Fibroblast of gingiva (primary cell): Measurements from ENCODE around the gene ZNF665.
"Not testable (repeated sequence)": the region's sequence is repeated elsewhere in the genome, so short reads cannot be mapped to it uniquely, and the experiment has no call there.

ENCODE experiments used
- DNase-seq: peaks from one replicate; pipeline ENCODE4 v3.0.0-alpha.2; 2011; ENCODE audit warnings: low read depth

Gene ZNF665

DNA sequence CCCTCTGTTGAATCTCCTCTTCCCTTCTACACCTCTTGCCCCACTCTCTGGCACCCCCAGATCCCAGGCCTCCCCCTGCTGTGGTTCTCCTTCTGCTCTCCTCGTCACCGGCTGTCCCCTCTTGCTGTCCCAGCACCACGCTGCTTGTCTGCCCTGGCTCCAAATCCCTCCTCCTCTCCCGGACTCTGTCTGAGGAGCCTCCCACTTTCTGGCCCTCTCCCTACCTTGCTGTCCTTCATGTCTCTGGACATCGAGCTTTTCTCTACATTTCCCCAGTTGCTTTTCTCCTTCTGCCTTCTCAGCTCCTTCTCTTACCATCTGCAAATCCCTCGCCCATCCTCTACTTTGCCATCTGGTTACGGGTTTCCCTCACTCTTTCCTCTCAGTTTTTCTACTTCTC is 35.5 kb downstream of the ZNF665 start:
- peak; percentile 3 for DNase-seq

DNA sequence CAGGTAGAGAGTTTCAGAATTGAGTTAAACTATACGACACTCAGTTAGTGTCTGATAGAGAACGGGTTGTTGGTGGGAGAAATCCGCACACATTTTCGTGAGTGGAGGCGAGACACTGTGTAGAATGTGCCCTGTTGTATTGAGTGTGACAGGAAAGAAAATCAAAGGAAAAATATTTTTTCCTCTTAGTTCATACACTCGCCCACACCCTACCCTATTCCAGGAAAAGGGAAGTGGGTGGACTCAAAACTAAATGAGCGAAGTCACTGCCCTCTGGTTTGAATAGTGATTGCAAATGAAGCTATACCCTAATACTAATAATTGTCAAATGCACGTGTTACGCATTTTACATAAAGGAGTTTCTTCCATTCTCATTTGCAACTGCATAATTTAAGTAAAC is 36.3 kb downstream of the ZNF665 start:
- no peak for DNase-seq

DNA sequence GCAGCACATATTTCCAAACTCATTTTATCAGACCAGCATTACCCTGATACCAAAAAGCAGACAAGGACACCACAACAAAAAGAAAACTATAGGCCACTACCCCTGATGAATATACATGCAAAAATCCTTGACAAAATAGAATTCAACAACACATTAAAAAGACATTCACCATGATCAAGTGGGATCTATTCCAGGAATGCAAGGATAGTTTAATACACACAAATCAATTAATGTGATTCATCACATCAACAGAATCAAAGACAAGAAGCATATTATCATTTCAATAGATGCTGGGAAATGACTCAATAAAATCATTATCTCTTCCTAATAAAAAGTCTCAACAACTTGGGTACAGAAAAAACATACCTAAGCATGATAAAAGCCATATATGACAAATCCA is 45.5 kb downstream of the ZNF665 start:
- no peak for DNase-seq

DNA sequence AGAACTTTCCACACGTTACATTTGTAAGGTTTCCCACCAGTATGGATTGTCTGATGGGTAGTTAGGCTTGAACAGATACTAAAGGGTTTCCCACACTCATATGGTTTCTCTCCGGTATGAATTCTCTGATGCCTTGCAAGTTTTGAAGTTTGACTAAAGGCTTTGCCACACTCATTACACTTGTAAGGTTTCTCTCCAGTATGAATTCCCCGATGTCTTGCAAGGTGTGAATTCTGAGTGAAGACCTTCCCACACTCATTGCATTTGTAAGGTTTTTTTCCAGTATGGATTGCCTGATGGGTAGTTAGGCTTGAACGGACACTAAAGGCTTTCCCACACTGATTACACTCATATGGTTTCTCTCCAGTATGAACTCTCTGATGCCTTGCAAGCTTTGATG is 52.8 kb downstream of the ZNF665 start:
- no peak for DNase-seq

DNA sequence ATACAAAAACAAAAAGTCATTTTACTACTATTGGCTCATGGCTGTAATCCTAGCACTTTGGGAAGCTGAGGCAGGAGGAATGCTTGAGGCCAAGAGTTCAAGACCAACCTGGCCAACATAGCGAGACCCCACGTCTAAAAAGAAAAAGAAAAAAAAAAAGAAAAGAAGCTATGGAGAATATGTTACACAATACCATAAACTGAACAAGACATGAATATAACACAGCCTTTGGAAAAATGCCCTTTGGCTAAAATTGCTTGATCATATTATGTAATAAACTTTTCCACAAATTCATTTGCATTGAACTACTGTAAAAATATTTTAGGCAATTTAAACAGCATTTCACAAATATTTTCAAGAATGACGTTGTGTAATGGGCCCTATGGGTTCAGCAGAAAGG is 56.7 kb downstream of the ZNF665 start:
- DNase-seq, result no peak

DNA sequence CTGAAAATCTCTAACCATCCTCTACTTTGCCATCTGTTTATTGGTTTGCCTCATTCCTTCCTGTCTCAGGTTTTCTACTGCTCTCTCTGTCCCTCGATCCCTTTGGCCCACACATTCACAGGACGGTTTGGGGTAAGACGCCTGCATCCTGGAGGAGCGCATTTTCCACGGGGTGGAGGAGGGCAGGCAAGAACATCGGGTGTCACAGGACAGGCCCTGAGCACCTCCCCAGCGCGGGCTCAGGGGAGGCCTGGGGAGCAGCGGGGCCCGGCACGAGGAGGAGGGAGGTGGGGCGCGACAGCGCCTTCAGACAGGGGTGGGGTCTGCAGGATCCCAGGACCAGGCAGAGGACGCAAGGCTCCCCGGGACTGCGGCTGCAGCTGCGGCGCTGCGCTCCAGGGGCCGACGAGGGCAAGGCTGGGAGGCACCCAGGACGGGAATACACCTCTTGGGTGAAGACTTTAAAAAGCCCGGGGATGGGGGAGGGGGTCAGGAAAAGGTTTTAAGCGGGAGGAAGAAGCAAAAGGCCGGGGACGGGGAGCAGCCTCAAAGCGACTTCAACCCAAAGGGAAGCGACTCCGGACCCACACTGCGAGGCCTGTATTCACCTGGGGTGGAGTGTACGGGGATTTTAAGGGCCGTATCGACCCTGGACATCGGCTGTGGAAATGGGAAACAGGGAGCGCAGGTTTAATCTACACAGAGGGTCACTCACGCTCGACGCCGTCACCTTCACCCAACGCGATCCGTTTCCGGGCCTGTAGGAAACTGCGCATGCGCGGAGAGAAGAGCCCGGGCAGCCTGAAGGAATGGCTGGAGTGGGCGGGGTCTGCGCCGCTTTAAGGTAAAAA is 60.8 kb downstream of the ZNF665 start, which contains the start of gene ZNF415:
ZNF415 (minus strand) TSS at position 770 of the 851 bp plus-strand sequence. CDS start 10,234 bp downstream, outside the sequence.
- DNase-seq, result peak; percentile 65

DNA sequence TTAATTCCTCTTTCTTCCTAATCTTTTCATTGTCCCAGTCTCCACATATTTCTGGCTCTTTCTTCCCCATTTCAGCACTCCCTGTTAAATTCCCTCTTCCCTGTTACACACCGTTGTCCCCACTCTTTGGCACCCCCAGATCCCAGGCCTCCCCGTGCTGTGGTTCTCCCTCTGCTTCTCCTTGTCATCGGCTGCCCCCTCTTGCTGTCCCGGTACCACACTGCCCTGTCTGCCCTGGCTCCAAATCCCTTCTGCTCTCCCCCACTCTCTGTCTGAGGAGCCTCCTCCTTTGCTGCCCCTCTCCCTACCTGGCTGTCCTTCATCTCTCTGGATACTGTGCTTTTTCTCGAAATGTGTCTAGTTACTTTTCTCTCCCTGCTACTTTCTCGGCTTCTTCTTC is 61.4 kb downstream of the ZNF665 start:
- DNase-seq, result no peak

DNA sequence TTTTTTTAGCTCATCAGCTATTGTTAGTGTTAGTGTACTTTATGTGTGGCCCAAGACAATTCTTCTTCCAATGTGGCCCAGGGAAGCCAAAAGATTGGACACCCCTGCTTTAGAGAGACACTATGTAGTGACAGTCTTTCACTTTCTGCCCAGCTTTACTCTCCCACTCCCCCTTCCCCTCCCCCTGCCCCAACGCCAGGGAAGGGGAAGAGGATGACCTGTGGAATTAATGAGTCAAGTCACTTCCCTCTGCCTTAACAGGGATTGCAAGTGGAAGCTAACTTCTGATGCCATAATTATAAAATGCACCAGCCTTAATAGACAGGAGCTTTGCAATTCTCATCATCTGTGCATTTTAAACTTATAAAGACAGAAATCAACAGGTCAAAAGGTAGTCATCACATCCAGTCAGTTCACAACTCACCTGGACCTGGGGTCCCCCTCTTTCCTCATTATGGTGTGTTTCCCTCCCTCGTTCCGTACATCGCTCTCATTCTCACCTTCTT is 62.0 kb downstream of the ZNF665 start:
- DNase-seq, result no peak

DNA sequence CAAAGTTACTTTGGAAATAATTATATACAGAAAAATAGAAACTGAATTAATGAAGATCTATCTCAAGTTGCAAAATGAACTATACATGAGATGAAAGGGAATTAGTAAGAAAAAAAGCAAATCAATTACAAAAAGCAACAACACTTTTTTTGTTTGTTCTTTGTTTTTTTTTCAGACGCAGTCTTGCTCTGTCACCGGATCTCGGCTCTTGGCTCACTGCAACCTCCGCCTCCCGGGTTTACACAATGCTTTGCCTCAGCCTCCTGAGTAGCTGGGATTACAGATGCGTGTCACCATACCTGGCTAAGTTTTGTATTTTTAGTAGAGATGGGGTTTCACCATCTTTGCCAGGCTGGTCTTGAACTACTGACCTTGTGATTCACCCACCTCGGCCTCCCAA is 62.7 kb downstream of the ZNF665 start:
- peak; percentile 25 for DNase-seq

DNA sequence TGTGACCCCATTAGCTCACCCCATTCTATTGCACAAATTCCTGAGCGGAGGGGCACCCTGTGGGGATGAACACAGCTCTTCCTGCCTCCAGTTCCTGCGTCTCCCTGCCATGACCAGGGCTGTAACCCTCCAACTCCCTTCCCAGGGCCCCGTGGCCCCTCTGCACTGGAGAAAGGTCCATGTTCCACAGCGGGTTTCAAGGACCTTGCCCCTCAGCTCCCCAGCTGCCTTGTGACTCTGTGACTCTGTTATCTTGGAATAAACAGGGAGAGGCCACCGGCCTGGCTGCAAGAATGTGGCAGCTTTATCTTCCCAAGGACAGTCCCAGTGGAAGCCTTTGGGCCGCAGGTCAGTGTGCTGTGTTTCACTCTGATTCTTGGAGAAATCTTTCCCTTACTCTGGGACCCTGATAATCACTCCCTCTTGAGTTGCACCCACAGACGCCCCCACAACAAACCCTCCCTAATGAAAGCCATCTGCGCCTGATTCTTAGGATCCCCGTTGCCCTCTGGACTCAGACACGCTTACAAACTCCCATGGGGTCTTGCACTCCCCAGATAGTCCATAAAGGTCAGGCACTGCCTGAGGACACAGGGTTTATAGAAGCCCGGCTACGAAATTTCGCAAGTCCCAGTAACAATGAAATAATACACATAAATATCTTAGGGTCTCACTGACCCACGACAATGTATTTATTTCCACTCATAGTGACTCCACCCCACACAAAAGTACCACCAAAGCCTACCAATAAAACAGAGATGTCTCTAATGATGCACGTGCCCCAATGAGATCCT is 66.2 kb downstream of the ZNF665 start:
- not testable (repeated sequence) for DNase-seq

DNA sequence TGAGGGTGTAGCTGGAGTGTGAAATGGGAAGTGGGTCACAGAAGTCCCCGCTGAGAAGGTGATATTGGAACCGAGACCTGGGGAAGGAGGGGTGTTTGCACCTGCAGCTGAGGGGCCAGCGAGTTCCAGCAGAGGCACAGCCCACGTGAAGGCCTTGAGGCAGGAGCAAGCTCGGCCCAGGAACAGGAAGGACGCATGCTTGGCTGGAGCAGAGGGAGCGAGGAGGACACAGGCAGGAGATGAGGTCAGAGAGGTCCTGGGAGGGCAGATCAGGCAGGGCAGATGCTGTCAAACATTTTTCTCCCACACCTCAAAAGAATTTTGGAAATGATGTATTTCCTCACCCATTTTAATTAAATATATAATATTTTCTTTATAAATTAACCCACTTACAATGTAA is 69.8 kb downstream of the ZNF665 start:
- no peak for DNase-seq
